ENCODE measurements around the gene SEC22A. TPM values are rescaled to one million over a fixed set of nuclear protein-coding genes. Genes with fewer than 3 reads are reported as not detected.

Gene SEC22A
- total and polyA plus RNA-seq, 2 donors (not counting 1 experiment from before 2014, with no cell fraction given): 15.6 to 19.3 TPM

- H3K4me3 Mint-ChIP-seq: no peak overlapping the region
- Histone ChIP-seq H3K4me3 (ENCODE audit: control extremely low read depth in 1 of 5, extremely low read depth in 1 of 5, insufficient read depth in 1 of 5, low read depth in 2 of 5, low read length in 4 of 5) (no peak overlapping the region), H3K27ac (ENCODE audit: low read length in 2 of 2) (no peak overlapping the region), H2AFZ (ENCODE audit: insufficient read depth, low read depth, low read length, poor library complexity, severe bottlenecking) (no peak overlapping the region), H3K36me3 (replicated peaks in 1 of 2; ENCODE audit: control extremely low read depth in 1 of 2, control insufficient read depth in 1 of 2, extremely low read depth in 1 of 2, insufficient read depth in 2 of 2, low read length in 1 of 2) (no peaks in the 10 kb centered on the region), H3K9me3 (ENCODE audit: control extremely low read depth in 1 of 3, control insufficient read depth in 2 of 3, insufficient read depth in 1 of 3, low read length in 2 of 3) (peaks cover 0 to 3% (median 0%) of the 10 kb centered on the region in 3 donors), H3K27me3 (replicated peaks in 1 of 4; ENCODE audit: control extremely low read depth in 1 of 4, control insufficient read depth in 3 of 4, insufficient read depth in 4 of 4, low read length in 3 of 4) (no peaks in the 10 kb centered on the region), H3K79me2 (ENCODE audit: control insufficient read depth, insufficient read depth, low read length) (no peaks in the 10 kb centered on the region), H3K4me2 (replicated peaks; ENCODE audit: low read depth, low read length, poor library complexity, severe bottlenecking) (no peak overlapping the region), H3K9ac (ENCODE audit: low read length) (no peak overlapping the region), H4K20me1 (ENCODE audit: control insufficient read depth, insufficient read depth, low read length, poor library complexity, severe bottlenecking) (no peaks in the 10 kb centered on the region), H3K4me1 (ENCODE audit: control insufficient read depth in 2 of 2, insufficient read depth in 2 of 2, low read length in 2 of 2) (no peaks in the 10 kb centered on the region)
- DNase-seq (no peak), ATAC-seq (ENCODE audit: low read depth) (no peak)
- ChIA-PET POLR2A (no interaction called here), CTCF (no interaction called here)
- intact Hi-C loops (cut with micrococcal nuclease): no loop called here
- no peaks in the 10 kb centered on the region for H3K27me3 Mint-ChIP-seq
- H3K9me3 Mint-ChIP-seq (ENCODE audit: insufficient read depth): no peaks in the 10 kb centered on the region
- H3K4me1 Mint-ChIP-seq: no peaks in the 10 kb centered on the region
- no peak overlapping the region for H3K27ac Mint-ChIP-seq
- 100% methylated on average over 1 of the region's 2 CpGs for WGBS (ENCODE audit: insufficient coverage)
- TF ChIP-seq EZH2 (IDR thresholded peaks at IDR 0.05; ENCODE audit: borderline replicate concordance, insufficient read depth, low read depth, low read length, poor library complexity, severe bottlenecking): no peak
- no peak for TF ChIP-seq CTCF (IDR thresholded peaks at IDR 0.05)
Observed at GRCh38 chr3:123281929-123282328, 80.2 kb downstream of the SEC22A start.

- no peaks in the 10 kb centered on the region for H3K27me3 ChIP-seq (replicated peaks in 1 of 4; ENCODE audit: control extremely low read depth in 1 of 4, control insufficient read depth in 3 of 4, insufficient read depth in 4 of 4, low read length in 3 of 4)
- Mint-ChIP-seq H3K27ac (no peak overlapping the region), H3K4me3 (no peak overlapping the region), H3K4me1 (no peaks in the 10 kb centered on the region), H3K9me3 (ENCODE audit: insufficient read depth) (no peaks in the 10 kb centered on the region), H3K27me3 (peaks cover 4% of the 10 kb centered on the region)
- no peak for TF ChIP-seq EZH2 (IDR thresholded peaks at IDR 0.05; ENCODE audit: borderline replicate concordance, insufficient read depth, low read depth, low read length, poor library complexity, severe bottlenecking)
- TF ChIP-seq CTCF (IDR thresholded peaks at IDR 0.05): no peak
- H3K9ac ChIP-seq (ENCODE audit: low read length): no peak overlapping the region
- ATAC-seq (ENCODE audit: low read depth) (no peak), DNase-seq (no peak)
- H3K4me2 ChIP-seq (replicated peaks; ENCODE audit: low read depth, low read length, poor library complexity, severe bottlenecking): no peak overlapping the region
- H3K4me1 ChIP-seq (ENCODE audit: control insufficient read depth in 2 of 2, insufficient read depth in 2 of 2, low read length in 2 of 2): no peaks in the 10 kb centered on the region
- CTCF ChIA-PET: no interaction called here
- intact Hi-C loops (cut with micrococcal nuclease): no loop called here
- POLR2A ChIA-PET: no interaction called here
- H2AFZ ChIP-seq (ENCODE audit: insufficient read depth, low read depth, low read length, poor library complexity, severe bottlenecking): no peak overlapping the region
- 84% methylated on average over 7 of the region's 8 CpGs for WGBS (ENCODE audit: insufficient coverage)
- H3K9me3 ChIP-seq (ENCODE audit: control extremely low read depth in 1 of 3, control insufficient read depth in 2 of 3, insufficient read depth in 1 of 3, low read length in 2 of 3): peaks cover 0 to 5% (median 0%) of the 10 kb centered on the region in 3 donors
- no peak overlapping the region for H3K4me3 ChIP-seq (ENCODE audit: control extremely low read depth in 1 of 5, extremely low read depth in 1 of 5, insufficient read depth in 1 of 5, low read depth in 2 of 5, low read length in 4 of 5)
- no peaks in the 10 kb centered on the region for H4K20me1 ChIP-seq (ENCODE audit: control insufficient read depth, insufficient read depth, low read length, poor library complexity, severe bottlenecking)
- no peak overlapping the region for H3K27ac ChIP-seq (ENCODE audit: low read length in 2 of 2)
- no peaks in the 10 kb centered on the region for H3K36me3 ChIP-seq (replicated peaks in 1 of 2; ENCODE audit: control extremely low read depth in 1 of 2, control insufficient read depth in 1 of 2, extremely low read depth in 1 of 2, insufficient read depth in 2 of 2, low read length in 1 of 2)
- H3K79me2 ChIP-seq (ENCODE audit: control insufficient read depth, insufficient read depth, low read length): no peaks in the 10 kb centered on the region
Observed at GRCh38 chr3:123282461-123282860, 80.7 kb downstream of the SEC22A start.

Measured in B cell (primary cell).